ENCODE measurements around the gene TNFRSF1B. TPM values are rescaled to one million over a fixed set of nuclear protein-coding genes. Genes with fewer than 3 reads are reported as not detected.

The TNFRSF1B gene
- polyA plus RNA-seq, 3 donors = 436 to 761 (median 450) TPM

DNA sequence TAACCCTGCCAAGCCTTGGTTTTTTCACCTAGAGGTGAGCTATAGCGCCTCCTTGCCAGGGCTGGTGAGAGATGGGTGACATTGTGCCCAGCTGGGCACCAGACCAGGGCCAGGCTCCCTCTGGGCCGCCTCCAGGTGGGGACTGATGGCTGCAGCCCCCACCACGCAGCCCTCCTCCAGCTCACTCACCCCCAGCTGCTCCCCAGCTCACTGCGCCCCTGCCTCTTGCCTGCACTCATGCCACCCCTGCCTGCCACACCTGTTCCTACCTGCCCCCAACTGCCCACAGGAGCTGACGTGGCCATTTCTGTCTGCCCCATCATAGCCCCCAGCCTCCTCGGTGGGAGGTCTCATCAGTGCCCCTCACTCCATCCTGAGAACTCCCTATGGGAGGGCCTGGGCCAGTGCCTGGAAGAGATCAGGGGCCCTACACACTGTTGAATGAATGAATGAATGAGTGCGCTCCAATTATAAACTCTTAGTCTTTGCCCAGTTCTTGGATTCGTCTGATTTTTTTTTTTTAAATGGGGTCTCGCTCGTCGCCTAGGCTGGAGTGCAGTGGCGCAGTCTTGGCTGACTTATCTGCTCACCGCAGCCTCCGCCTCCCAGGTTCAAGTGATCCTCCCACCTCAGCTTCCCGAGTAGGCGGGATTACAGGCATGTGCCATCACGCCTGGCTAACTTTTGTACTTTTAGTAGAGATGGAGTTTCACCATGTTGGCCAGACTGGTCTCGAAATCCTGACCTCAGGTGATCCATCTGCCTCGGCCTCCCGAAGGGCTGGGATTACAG lies 36.6 kb downstream of the TNFRSF1B start:
- Mint-ChIP-seq H3K4me1 (peaks cover 11% of the 10 kb centered on the region), H3K36me3 (peaks cover 92 to 97% of the 10 kb centered on the region in 2 donors), H3K4me3 (no peak overlapping the region), H3K27ac (peak overlapping the region in 4 of 7 donors; percentile 46 to 68 (median 56)), H3K27me3 (ENCODE audit: low read depth in 3 of 3) (peaks cover 0 to 3% (median 3%) of the 10 kb centered on the region in 3 donors), H3K9me3 (peaks cover 0 to 4% (median 0%) of the 10 kb centered on the region in 7 donors)
- intact Hi-C loops (cut with micrococcal nuclease) = no loop called here
- Histone ChIP-seq H3K4me3 (replicated peaks in 1 of 3; ENCODE audit: low read depth in 2 of 3, low read length in 3 of 3) (no peak overlapping the region), H3K4me1 (ENCODE audit: control insufficient read depth in 1 of 2, insufficient read depth in 2 of 2, low read length in 2 of 2) (no peaks in the 10 kb centered on the region), H3K36me3 (replicated peaks in 1 of 2; ENCODE audit: control insufficient read depth in 1 of 2, insufficient read depth in 2 of 2, low read length in 2 of 2) (peaks cover 98 to 99% of the 10 kb centered on the region in 2 donors), H3K9ac (ENCODE audit: insufficient read depth, low read length, poor library complexity, severe bottlenecking) (no peak overlapping the region), H4K20me1 (ENCODE audit: insufficient read depth, low read length) (peaks cover 100% of the 10 kb centered on the region), H3K4me2 (replicated peaks; ENCODE audit: extremely low read depth, low read length, poor library complexity, severe bottlenecking) (no peak overlapping the region), H2AFZ (ENCODE audit: insufficient read depth, low read depth, low read length, poor library complexity, severe bottlenecking) (no peak overlapping the region), H3K9me3 (replicated peaks in 1 of 2; ENCODE audit: control insufficient read depth in 1 of 2, insufficient read depth in 1 of 2, low read length in 2 of 2) (no peaks in the 10 kb centered on the region), H3K79me2 (ENCODE audit: insufficient read depth, low read length) (peaks cover 36% of the 10 kb centered on the region), H3K27me3 (ENCODE audit: control insufficient read depth in 2 of 2, insufficient read depth in 2 of 2, low read length in 2 of 2) (no peaks in the 10 kb centered on the region), H3K27ac (ENCODE audit: low read depth in 1 of 2, low read length in 2 of 2) (peak overlapping the region in 1 of 2 donors; percentile 64)
- no peak for DNase-seq
- TF ChIP-seq, protein P1, sequence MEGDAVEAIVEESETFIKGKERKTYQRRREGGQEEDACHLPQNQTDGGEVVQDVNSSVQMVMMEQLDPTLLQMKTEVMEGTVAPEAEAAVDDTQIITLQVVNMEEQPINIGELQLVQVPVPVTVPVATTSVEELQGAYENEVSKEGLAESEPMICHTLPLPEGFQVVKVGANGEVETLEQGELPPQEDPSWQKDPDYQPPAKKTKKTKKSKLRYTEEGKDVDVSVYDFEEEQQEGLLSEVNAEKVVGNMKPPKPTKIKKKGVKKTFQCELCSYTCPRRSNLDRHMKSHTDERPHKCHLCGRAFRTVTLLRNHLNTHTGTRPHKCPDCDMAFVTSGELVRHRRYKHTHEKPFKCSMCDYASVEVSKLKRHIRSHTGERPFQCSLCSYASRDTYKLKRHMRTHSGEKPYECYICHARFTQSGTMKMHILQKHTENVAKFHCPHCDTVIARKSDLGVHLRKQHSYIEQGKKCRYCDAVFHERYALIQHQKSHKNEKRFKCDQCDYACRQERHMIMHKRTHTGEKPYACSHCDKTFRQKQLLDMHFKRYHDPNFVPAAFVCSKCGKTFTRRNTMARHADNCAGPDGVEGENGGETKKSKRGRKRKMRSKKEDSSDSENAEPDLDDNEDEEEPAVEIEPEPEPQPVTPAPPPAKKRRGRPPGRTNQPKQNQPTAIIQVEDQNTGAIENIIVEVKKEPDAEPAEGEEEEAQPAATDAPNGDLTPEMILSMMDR (IDR thresholded peaks at IDR 0.05) = no peak
- WGBS (ENCODE audit: insufficient coverage) = 98% methylated on average over 16 of the region's 20 CpGs

DNA sequence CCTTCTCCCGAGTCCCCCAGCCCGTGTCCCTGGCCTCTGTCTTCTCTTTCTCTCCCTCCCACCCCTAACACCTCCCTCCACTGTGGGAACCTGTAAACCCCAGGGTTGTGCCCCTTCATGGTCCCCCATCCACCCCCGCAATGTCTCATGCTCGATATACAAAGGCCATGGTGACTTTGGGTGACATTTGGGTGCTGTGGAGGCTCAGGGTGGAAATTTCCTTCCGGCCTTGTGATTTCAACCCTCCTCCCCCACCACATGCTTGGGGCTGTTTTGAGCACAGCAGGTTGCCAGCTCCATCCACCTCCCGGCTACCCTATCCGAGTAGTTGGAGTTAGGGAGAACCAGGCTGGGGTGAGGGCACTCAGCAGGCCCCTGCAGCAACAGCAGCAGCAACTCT lies 37.3 kb downstream of the TNFRSF1B start:
- H3K4me2 ChIP-seq (replicated peaks; ENCODE audit: extremely low read depth, low read length, poor library complexity, severe bottlenecking) = no peak overlapping the region
- no peak for DNase-seq
- H2AFZ ChIP-seq (ENCODE audit: insufficient read depth, low read depth, low read length, poor library complexity, severe bottlenecking) = no peak overlapping the region
- Mint-ChIP-seq H3K27ac (peak overlapping the region in 3 of 7 donors; percentile 20 to 85 (median 64)), H3K9me3 (peaks cover 0 to 4% (median 0%) of the 10 kb centered on the region in 7 donors), H3K4me1 (peaks cover 16% of the 10 kb centered on the region), H3K4me3 (no peak overlapping the region), H3K27me3 (ENCODE audit: low read depth in 3 of 3) (peaks cover 0 to 3% (median 0%) of the 10 kb centered on the region in 3 donors), H3K36me3 (peaks cover 93 to 100% of the 10 kb centered on the region in 2 donors)
- TF ChIP-seq, protein P1 (IDR thresholded peaks at IDR 0.05) = no peak
- intact Hi-C loops (cut with micrococcal nuclease) = no loop called here
- H3K4me3 ChIP-seq (replicated peaks in 1 of 3; ENCODE audit: low read depth in 2 of 3, low read length in 3 of 3) = no peak overlapping the region
- peak overlapping the region in 1 of 2 donors; percentile 64 for H3K27ac ChIP-seq (ENCODE audit: low read depth in 1 of 2, low read length in 2 of 2)
- H3K27me3 ChIP-seq (ENCODE audit: control insufficient read depth in 2 of 2, insufficient read depth in 2 of 2, low read length in 2 of 2) = no peaks in the 10 kb centered on the region
- no peaks in the 10 kb centered on the region for H3K9me3 ChIP-seq (replicated peaks in 1 of 2; ENCODE audit: control insufficient read depth in 1 of 2, insufficient read depth in 1 of 2, low read length in 2 of 2)
- H3K4me1 ChIP-seq (ENCODE audit: control insufficient read depth in 1 of 2, insufficient read depth in 2 of 2, low read length in 2 of 2) = peaks cover 0 to 2% of the 10 kb centered on the region in 2 donors
- H3K9ac ChIP-seq (ENCODE audit: insufficient read depth, low read length, poor library complexity, severe bottlenecking) = no peak overlapping the region
- H3K79me2 ChIP-seq (ENCODE audit: insufficient read depth, low read length) = peaks cover 31% of the 10 kb centered on the region
- 100% methylated on average over 2 of the region's 7 CpGs for WGBS (ENCODE audit: insufficient coverage)
- peaks cover 96 to 100% of the 10 kb centered on the region in 2 donors for H3K36me3 ChIP-seq (replicated peaks in 1 of 2; ENCODE audit: control insufficient read depth in 1 of 2, insufficient read depth in 2 of 2, low read length in 2 of 2)
- H4K20me1 ChIP-seq (ENCODE audit: insufficient read depth, low read length) = peaks cover 100% of the 10 kb centered on the region
